CD4-positive, alpha-beta T cell (primary cell): ENCODE measurements around the gene KIF5A. TPM values are rescaled to one million over a fixed set of nuclear protein-coding genes. Genes with fewer than 3 reads are reported as not detected.

Source experiments
- ATAC-seq: fragments of 200-7000 bp; cut with Tn5 transposase; one replicate; pipeline ENCODE4 v1.10.0; 2022; ENCODE audit warnings: mild to moderate bottlenecking; ENCODE audit not compliant: poor library complexity
- CTCF ChIA-PET: fragments of 350-600 bp; sonication (Branson Sonifier 250); formaldehyde crosslinking; loops from one replicate; lab custom pipeline; 2021; ENCODE audit warnings: antibody characterized with exemption, inconsistent platforms; lab: Charles Lee
- POLR2A ChIA-PET: fragments of 350-600 bp; sonication (Branson Sonifier 250); formaldehyde crosslinking; loops from one replicate; lab custom pipeline; 2021; ENCODE audit warnings: antibody characterized with exemption, inconsistent platforms; lab: Charles Lee
- DNase-seq, 14 experiments: peaks; one replicate each; pipeline ENCODE4 v3.0.0-alpha.2; 2013 to 2020; ENCODE audit warnings: mixed read lengths in 2 of 14
- H3K27ac ChIP-seq, 2 donors: one replicate each; pipeline versions ENCODE4 v1.5.1 to v1.7.0; 2013; ENCODE audit warnings: low read length in 2 of 2, low read depth in 1 of 2, mild to moderate bottlenecking in 1 of 2
- H3K27me3 ChIP-seq, 2 experiments: 1 replicate in 1 of 2; 2 replicates in 1 of 2; pipeline versions ENCODE4 v1.6.1 to v1.7.0; 2013; ENCODE audit warnings: low read length in 2 of 2, control low read depth in 1 of 2, mild to moderate bottlenecking in 1 of 2, moderate library complexity in 1 of 2; ENCODE audit not compliant: insufficient read depth in 2 of 2, control insufficient read depth in 1 of 2
- H3K36me3 ChIP-seq: one replicate; pipeline ENCODE4 v1.6.1; 2013; ENCODE audit warnings: low read length, control low read depth; ENCODE audit not compliant: insufficient read depth
- H3K4me1 ChIP-seq: one replicate; pipeline ENCODE4 v1.6.1; 2013; ENCODE audit warnings: low read length, control low read depth; ENCODE audit not compliant: insufficient read depth
- H3K4me3 ChIP-seq: one replicate; pipeline ENCODE4 v1.5.1; 2013; ENCODE audit warnings: mild to moderate bottlenecking, low read length, moderate library complexity
- H3K9me3 ChIP-seq, 2 experiments: 1 replicate in 1 of 2; 2 replicates in 1 of 2; pipeline versions ENCODE4 v1.6.1 to v1.7.0; 2013; ENCODE audit warnings: low read length in 2 of 2, mild to moderate bottlenecking in 2 of 2, control low read depth in 1 of 2, moderate library complexity in 1 of 2; ENCODE audit not compliant: control insufficient read depth in 1 of 2, insufficient read depth in 1 of 2
- H3K27ac Mint-ChIP-seq: one replicate; pipeline ENCODE4 v1.8.0; 2020; ENCODE audit warnings: mixed read lengths
- H3K27me3 Mint-ChIP-seq: one replicate; pipeline ENCODE4 v1.8.0; 2021; ENCODE audit warnings: mixed read lengths
- H3K36me3 Mint-ChIP-seq: one replicate; pipeline ENCODE4 v1.8.0; 2021; ENCODE audit warnings: low read depth, mixed read lengths
- H3K4me1 Mint-ChIP-seq: one replicate; pipeline ENCODE4 v1.8.0; 2021; ENCODE audit warnings: low read depth, mixed read lengths
- H3K4me3 Mint-ChIP-seq: one replicate; pipeline ENCODE4 v1.8.0; 2020; ENCODE audit warnings: mild to moderate bottlenecking, mixed read lengths
- H3K9me3 Mint-ChIP-seq: one replicate; pipeline ENCODE4 v1.8.0; 2020; ENCODE audit warnings: mixed read lengths
- CTCF ChIP-seq: fragments of 200-600 bp; IDR thresholded peaks from one replicate; pipeline ENCODE4 v1.8.0; 2022; ENCODE audit warnings: antibody characterized with exemption, mild to moderate bottlenecking
- intact Hi-C, 2 experiments: fragments of 100-400 bp; cut with DNase I in 1 of 2; cut with micrococcal nuclease in 1 of 2; formaldehyde crosslinking; loops; one replicate each; pipeline versions ENCODE4 v1.15.1 to v1.9.0; 2023 to 2025; cut with DNase I, micrococcal nuclease
- total RNA-seq, 174 experiments: library from RNA in 2 of 174; stranded (reverse) in 2 of 174; gene quantifications; one replicate each; pipeline ENCODE4 v1.2.3 and lab custom pipeline; 2021 to 2026

The KIF5A gene
- total RNA-seq, 2 experiments from 2014 or later = 0.39 to 0.47 TPM

DNA sequence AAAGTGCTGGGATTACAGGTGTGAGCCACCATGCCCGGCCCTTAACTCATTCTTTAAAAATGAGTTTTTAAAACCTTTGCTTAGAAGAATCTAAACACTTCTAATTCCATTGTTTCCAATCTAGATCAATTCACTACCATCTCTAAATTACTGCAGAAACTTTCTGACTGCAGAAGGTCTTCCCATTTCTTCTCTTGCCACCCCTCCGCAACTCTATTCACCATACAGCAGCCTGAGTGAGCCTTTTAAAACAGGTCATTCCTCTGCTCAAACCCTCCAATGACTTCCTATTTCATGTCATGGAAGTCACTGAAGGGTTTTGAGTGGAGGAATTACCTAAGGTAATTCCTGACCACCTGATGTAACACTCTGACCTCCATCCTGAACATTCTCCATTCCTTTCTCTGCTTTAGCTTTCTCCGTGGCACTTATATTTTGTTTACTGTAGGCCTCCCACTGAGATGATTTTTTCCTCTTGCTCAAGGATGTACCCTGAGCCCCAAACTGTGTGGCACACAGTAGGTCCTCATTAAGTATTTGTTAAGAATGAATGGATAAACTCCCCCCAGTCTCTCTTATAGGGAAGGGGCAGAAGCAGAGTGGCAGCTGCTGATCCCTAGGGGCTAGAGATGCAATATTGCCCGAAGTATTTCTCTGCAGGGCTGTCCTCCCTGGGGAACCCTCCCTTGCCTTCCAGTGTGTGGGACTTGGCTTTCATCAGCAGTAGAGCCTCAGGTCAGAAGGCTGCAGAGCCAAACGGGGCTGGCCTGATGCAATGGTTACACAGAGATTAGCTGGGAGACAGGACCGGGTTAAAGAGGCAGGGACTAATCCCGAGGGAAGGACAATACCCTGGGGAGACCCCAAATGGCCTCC is 30.7 kb upstream of the KIF5A start:
- Mint-ChIP-seq H3K4me1 (peaks cover 59% of the 10 kb centered on the region), H3K27me3 (no peaks in the 10 kb centered on the region), H3K27ac (peak overlapping the region; percentile 100), H3K4me3 (peak overlapping the region; percentile 95), H3K9me3 (no peaks in the 10 kb centered on the region), H3K36me3 (peaks cover 82% of the 10 kb centered on the region)
- ChIA-PET CTCF (interaction anchor here (1.0 to 2.0 kb wide), 3 partner anchors 17 to 64 kb away, joined by 3 to 8 read pairs (median 3); partner anchors contain the start of gene GLI1), POLR2A (interaction anchor here (0.8 to 2.9 kb wide), 6 partner anchors 20 to 233 kb away, joined by 3 to 61 read pairs (median 4); partner anchors contain the start of genes ARHGAP9, CDK4 and MARS1)
- ATAC-seq = no peak
- TF ChIP-seq CTCF = no peak
- peaks cover 42% of the 10 kb centered on the region for H3K36me3 ChIP-seq
- H3K27ac ChIP-seq = peak overlapping the region; percentile 97 to 99
- H3K4me1 ChIP-seq = peaks cover 56% of the 10 kb centered on the region
- DNase-seq = peak in 2 of 14 experiments; percentile 12 to 22
- intact Hi-C loops = loop anchor here in 1 of 2 experiments (1.0 kb wide), 2 partner anchors 28 to 30 kb away; partner anchors contain the start of gene DCTN2
- no peaks in the 10 kb centered on the region for H3K9me3 ChIP-seq
- H3K27me3 ChIP-seq = no peaks in the 10 kb centered on the region
- peak overlapping the region; percentile 100 for H3K4me3 ChIP-seq

DNA sequence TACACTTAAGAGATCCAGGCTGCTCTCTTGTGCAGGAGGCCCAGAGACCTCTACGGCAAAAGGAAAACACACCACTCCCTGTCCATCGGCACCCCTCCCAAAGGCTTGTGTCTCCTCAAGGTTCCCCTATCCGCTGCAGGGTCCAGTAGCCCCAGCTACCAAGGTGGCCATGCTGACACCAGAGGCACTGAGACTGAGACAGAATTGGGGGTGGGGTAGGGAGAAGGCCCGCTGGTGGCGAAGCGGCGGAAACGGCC is 30.1 kb upstream of the KIF5A start:
- CTCF ChIA-PET = interaction anchor here (1.0 to 2.0 kb wide), 3 partner anchors 17 to 64 kb away, joined by 3 to 8 read pairs (median 3); partner anchors contain the start of gene GLI1

More for the DNA sequence above, 30.1 kb upstream of the KIF5A start:
- peaks cover 64% of the 10 kb centered on the region for H3K4me1 Mint-ChIP-seq
- peaks cover 41% of the 10 kb centered on the region for H3K36me3 ChIP-seq
- no peaks in the 10 kb centered on the region for H3K9me3 ChIP-seq
- H3K27me3 Mint-ChIP-seq = no peaks in the 10 kb centered on the region
- TF ChIP-seq CTCF = no peak
- no peaks in the 10 kb centered on the region for H3K27me3 ChIP-seq
- H3K4me3 Mint-ChIP-seq = peak overlapping the region; percentile 95
- POLR2A ChIA-PET = interaction anchor here (0.8 to 2.9 kb wide), 11 partner anchors 20 to 1402 kb away, joined by 3 to 61 read pairs (median 4); partner anchors contain the start of genes ARHGAP9, CDK4, GLI1 and MARS1
- H3K27ac ChIP-seq = peak overlapping the region; percentile 97 to 99
- H3K4me1 ChIP-seq = peaks cover 61% of the 10 kb centered on the region
- H3K4me3 ChIP-seq = peak overlapping the region; percentile 100
- peaks cover 82% of the 10 kb centered on the region for H3K36me3 Mint-ChIP-seq
- peak overlapping the region; percentile 100 for H3K27ac Mint-ChIP-seq
- DNase-seq = peak in 6 of 14 experiments; percentile 11 to 41 (median 23)
- ATAC-seq = no peak
- H3K9me3 Mint-ChIP-seq = no peaks in the 10 kb centered on the region
- intact Hi-C loops = loop anchor here (1.0 to 5.0 kb wide), 6 partner anchors 30 to 423 kb away; partner anchors contain the start of genes ARHGAP9 (in 1 of the 2), ATP23 (in 1 of the 2) and CDK4 (in 1 of the 2)
